ENCODE measurements around the gene SEC23B.

Gene SEC23B

GRCh38 chr20:18589941-18590674, 82.4 kb downstream of the SEC23B start:
- DNase-seq: no peak

GRCh38 chr20:18596270-18596669, 88.5 kb downstream of the SEC23B start:
- DNase-seq: no peak

- no peak for DNase-seq
These were observed 102.0 kb downstream of the SEC23B start for GRCh38 chr20:18609741-18610140.

Measured in NCI-H2081 treated with DMSO at 0.1 percent for 48 hours (cell line).